Osteoblast (primary cell): ENCODE results near the gene ORM1. TPM values are rescaled to one million over a fixed set of nuclear protein-coding genes. Genes with fewer than 3 reads are reported as not detected.

ENCODE experiments used
- DNase-seq: peaks from one replicate; pipeline ENCODE4 v3.0.0; 2011; ENCODE audit warnings: low spot score, mixed read lengths; ENCODE audit not compliant: insufficient read length; ENCODE audit errors: missing footprints
- H2AFZ ChIP-seq: 2 replicates; pipeline ENCODE4 v1.6.0; 2011; ENCODE audit warnings: mild to moderate bottlenecking, low read length
- H3K27ac ChIP-seq: 2 replicates; pipeline ENCODE4 v1.5.1; 2011; ENCODE audit warnings: mild to moderate bottlenecking, low read depth, low read length, moderate library complexity
- H3K27me3 ChIP-seq: 2 replicates; pipeline ENCODE4 v1.6.0; 2012; ENCODE audit warnings: mild to moderate bottlenecking, control low read depth, inconsistent platforms, low read length, moderate library complexity; ENCODE audit not compliant: insufficient read depth
- H3K36me3 ChIP-seq: 2 replicates; pipeline ENCODE4 v1.5.1; 2011; ENCODE audit warnings: mild to moderate bottlenecking, low read length, control low read depth, moderate library complexity; ENCODE audit not compliant: insufficient read depth
- H3K4me1 ChIP-seq: 2 replicates; pipeline ENCODE4 v1.5.1; 2011; ENCODE audit warnings: mild to moderate bottlenecking, low read length, control low read depth, moderate library complexity; ENCODE audit not compliant: insufficient read depth
- H3K4me2 ChIP-seq: 2 replicates; pipeline ENCODE4 v1.6.0; 2011; ENCODE audit warnings: mild to moderate bottlenecking, low read length; ENCODE audit not compliant: insufficient read depth
- H3K4me3 ChIP-seq: fragments of 200-600 bp; sonication (generic); 3 replicates; pipeline ENCODE4 v1.5.1; 2012; ENCODE audit warnings: mild to moderate bottlenecking, low read length, inconsistent platforms; ENCODE audit not compliant: insufficient read depth
- H3K79me2 ChIP-seq: 2 replicates; pipeline ENCODE4 v1.6.0; 2012; ENCODE audit warnings: mild to moderate bottlenecking, low read length, control low read depth, inconsistent platforms; ENCODE audit not compliant: insufficient read depth
- H3K9me3 ChIP-seq: 2 replicates; pipeline ENCODE4 v1.5.1; 2011; ENCODE audit warnings: low read depth, low read length, control low read depth
- H4K20me1 ChIP-seq: 2 replicates; pipeline ENCODE4 v1.6.0; 2012; ENCODE audit warnings: mild to moderate bottlenecking, low read length, control low read depth; ENCODE audit not compliant: insufficient read depth
- CTCF ChIP-seq: IDR thresholded peaks from 2 replicates; pipeline ENCODE4 v1.5.1; 2011; ENCODE audit warnings: mild to moderate bottlenecking, low read depth, low read length, moderate library complexity; ENCODE audit errors: extremely low read depth
- total RNA-seq: library from RNA; depleted of rRNA; stranded (reverse); fragments of >200 nt; gene quantifications from 2 replicates; pipeline ENCODE4 v1.2.3, GENCODE V29; 2012

ORM1 gene
- total RNA-seq, 1 donor = not detected

GRCh38 chr9:114361542-114361941 lies 38.6 kb downstream of the ORM1 start:
- Histone ChIP-seq H3K4me1 (peaks cover 26% of the 10 kb centered on the region), H3K79me2 (no peaks in the 10 kb centered on the region), H3K27me3 (no peaks in the 10 kb centered on the region), H4K20me1 (no peaks in the 10 kb centered on the region), H3K4me2 (no peak overlapping the region), H3K27ac (no peak overlapping the region), H2AFZ (no peak overlapping the region), H3K9me3 (no peaks in the 10 kb centered on the region), H3K4me3 (no peak overlapping the region), H3K36me3 (peaks cover 50% of the 10 kb centered on the region)
- DNase-seq = no peak
- no peak for TF ChIP-seq CTCF

GRCh38 chr9:114362394-114362793 lies 39.5 kb downstream of the ORM1 start:
- Histone ChIP-seq H2AFZ (no peak overlapping the region), H3K4me3 (no peak overlapping the region), H4K20me1 (no peaks in the 10 kb centered on the region), H3K79me2 (no peaks in the 10 kb centered on the region), H3K4me2 (no peak overlapping the region), H3K27me3 (no peaks in the 10 kb centered on the region), H3K27ac (no peak overlapping the region), H3K4me1 (peaks cover 30% of the 10 kb centered on the region), H3K9me3 (no peaks in the 10 kb centered on the region), H3K36me3 (peaks cover 48% of the 10 kb centered on the region)
- no peak for DNase-seq
- no peak for TF ChIP-seq CTCF

GRCh38 chr9:114363424-114363823 lies 40.5 kb downstream of the ORM1 start:
- Histone ChIP-seq H3K27me3 (no peaks in the 10 kb centered on the region), H3K9me3 (no peaks in the 10 kb centered on the region), H3K36me3 (peaks cover 49% of the 10 kb centered on the region), H2AFZ (no peak overlapping the region), H3K4me3 (no peak overlapping the region), H3K4me1 (peaks cover 30% of the 10 kb centered on the region), H3K79me2 (no peaks in the 10 kb centered on the region), H3K27ac (peak overlapping the region; percentile 47), H3K4me2 (peak overlapping the region; percentile 4), H4K20me1 (no peaks in the 10 kb centered on the region)
- no peak for TF ChIP-seq CTCF
- no peak for DNase-seq

GRCh38 chr9:114364134-114365041 lies 41.5 kb downstream of the ORM1 start:
- no peaks in the 10 kb centered on the region for H3K9me3 ChIP-seq
- peak overlapping the region; percentile 90 for H3K27ac ChIP-seq
- no peak overlapping the region for H3K4me3 ChIP-seq
- DNase-seq = peak; percentile 84
- no peaks in the 10 kb centered on the region for H4K20me1 ChIP-seq
- peaks cover 39% of the 10 kb centered on the region for H3K36me3 ChIP-seq
- peaks cover 30% of the 10 kb centered on the region for H3K4me1 ChIP-seq
- TF ChIP-seq CTCF = no peak
- no peaks in the 10 kb centered on the region for H3K79me2 ChIP-seq
- no peak overlapping the region for H2AFZ ChIP-seq
- H3K4me2 ChIP-seq = peak overlapping the region; percentile 60
- H3K27me3 ChIP-seq = no peaks in the 10 kb centered on the region
